Gastrocnemius medialis (tissue), 4 donors: ENCODE results near the gene LAMA3.

Experiments used
- CTCF ChIP-seq, 5 experiments: fragments of 450-650 bp in 3 of 5; fragments of 200-600 bp in 2 of 5; sonication (generic) in 2 of 5; IDR thresholded peaks in 4 of 5; conservative IDR thresholded peaks in 1 of 5; 1 replicate in 4 of 5; 2 replicates in 1 of 5; pipeline ENCODE4 v1.5.1; 2016 to 2019; ENCODE audit warnings: antibody characterized with exemption in 5 of 5, mild to moderate bottlenecking in 3 of 5, moderate library complexity in 3 of 5
- POLR2A ChIP-seq, 2 donors: fragments of 450-650 bp; IDR thresholded peaks; one replicate each; pipeline ENCODE4 v1.6.1; 2017; ENCODE audit warnings: antibody characterized with exemption in 2 of 2, mild to moderate bottlenecking in 2 of 2, moderate library complexity in 2 of 2

- TF ChIP-seq POLR2A (IDR thresholded peaks at IDR 0.05) (no peak), CTCF (IDR thresholded peaks at IDR 0.05 in 4 of 5, conservative IDR thresholded peaks at IDR 0.05 in 1 of 5) (no peak)
These were observed 23.2 kb downstream of the LAMA3 start for GRCh38 chr18:23712445-23712844.
